Panc1 (cell line): Measurements from ENCODE around the gene SIRT7. TPM values are rescaled to one million over a fixed set of nuclear protein-coding genes. Genes with fewer than 3 reads are reported as not detected.

Source experiments
- ATAC-seq: fragments of 200-7000 bp; cut with Tn5 transposase; 2 replicates; pipeline ENCODE4 v1.9.1; 2020; ENCODE audit warnings: mild to moderate bottlenecking, moderate library complexity
- BruUV-seq: library from RNA; stranded (reverse); fragments of 400-500 nt; replicated peaks from 2 replicates; lab custom pipeline; 2021; lab: Mats Ljungman, UMichigan
- CTCF ChIA-PET: fragments of 300-600 bp; sonication (Branson Sonifier 250); formaldehyde crosslinking; loops from one replicate; lab custom pipeline; 2022; ENCODE audit warnings: antibody characterized with exemption; lab: Charles Lee
- POLR2A ChIA-PET: fragments of 300-600 bp; sonication (Branson Sonifier 250); formaldehyde crosslinking; loops from one replicate; lab custom pipeline; 2022; ENCODE audit warnings: antibody characterized with exemption; lab: Charles Lee
- DNase-seq: peaks from one replicate; pipeline ENCODE4 v3.0.0-alpha.2; 2010; ENCODE audit warnings: low read depth, low spot score
- H3K27ac ChIP-seq: 2 replicates; pipeline ENCODE4 v1.5.1; 2011; ENCODE audit warnings: mild to moderate bottlenecking, low read length, inconsistent platforms
- H3K27me3 ChIP-seq: fragments of 200-500 bp; sonication (Bioruptor generic); 2 replicates; pipeline ENCODE4 v1.6.0; 2014; ENCODE audit warnings: low read length, inconsistent platforms; ENCODE audit not compliant: control insufficient read depth, insufficient read depth
- H3K36me3 ChIP-seq: fragments of 200-500 bp; sonication (Bioruptor generic); 2 replicates; pipeline ENCODE4 v1.5.1; 2014; ENCODE audit warnings: inconsistent platforms, mild to moderate bottlenecking, low read length, moderate library complexity; ENCODE audit not compliant: control insufficient read depth, insufficient read depth
- H3K4me1 ChIP-seq: 2 replicates; pipeline ENCODE4 v1.5.1; 2011; ENCODE audit warnings: inconsistent platforms, mild to moderate bottlenecking, low read length, moderate library complexity; ENCODE audit not compliant: control insufficient read depth, insufficient read depth
- H3K4me3 ChIP-seq, 2 experiments: 2 replicates each; pipeline ENCODE4 v1.5.1; 2011 to 2012; ENCODE audit warnings: low read depth in 2 of 2, low read length in 2 of 2, mild to moderate bottlenecking in 2 of 2, inconsistent platforms in 1 of 2, moderate library complexity in 1 of 2
- H3K9me3 ChIP-seq: fragments of 200-500 bp; sonication (Bioruptor generic); 2 replicates; pipeline ENCODE4 v1.5.1; 2014; ENCODE audit warnings: low read depth, mild to moderate bottlenecking, inconsistent platforms, low read length, moderate library complexity; ENCODE audit not compliant: control insufficient read depth, insufficient read depth
- CTCF ChIP-seq: fragments of 450-650 bp; IDR thresholded peaks from 2 replicates; pipeline ENCODE4 v1.5.1; 2017; ENCODE audit warnings: mild to moderate bottlenecking
- POLR2AphosphoS5 ChIP-seq: IDR thresholded peaks from 2 replicates; pipeline ENCODE4 v1.6.1; 2012; ENCODE audit warnings: mild to moderate bottlenecking, low read depth, low read length, moderate library complexity
- REST ChIP-seq, 2 experiments: IDR thresholded peaks; 2 replicates each; pipeline ENCODE4 v1.6.1; 2011 to 2012; ENCODE audit warnings: low read depth in 2 of 2, control low read depth in 1 of 2, low read length in 1 of 2, mild to moderate bottlenecking in 1 of 2, moderate library complexity in 1 of 2; ENCODE audit not compliant: insufficient read depth in 1 of 2
- SIN3A ChIP-seq: IDR thresholded peaks from 2 replicates; pipeline ENCODE4 v1.6.1; 2012; ENCODE audit warnings: low read depth, mild to moderate bottlenecking, low read length, moderate library complexity, borderline replicate concordance; ENCODE audit not compliant: insufficient read depth
- TCF7L2 ChIP-seq: IDR thresholded peaks from 2 replicates; pipeline ENCODE4 v1.6.1; 2011; ENCODE audit warnings: mild to moderate bottlenecking, low read depth, low read length, inconsistent platforms
- in situ Hi-C: cut with HindIII; loops from 2 replicates; pipeline ENCODE4 v1.10.0; 2016; ENCODE audit warnings: low sequenced_read_pairs, low pct_unique_long_range_greater_than_20kb
- intact Hi-C: fragments of 100-400 bp; cut with micrococcal nuclease; formaldehyde crosslinking; loops from one replicate; pipeline ENCODE4 v1.10.0; 2022; ENCODE audit not compliant: unreplicated experiment
- total RNA-seq: library from RNA; stranded (reverse); gene quantifications from one replicate; pipeline ENCODE4 v1.2.1, GENCODE V29; 2021; ENCODE audit not compliant: unreplicated experiment

Gene SIRT7
- total RNA-seq, 1 experiment from 2014 or later = 82.5 TPM

GRCh38 chr17:81871387-81872230 is 46.4 kb downstream of the SIRT7 start (continued):
- peak; percentile 80 for TF ChIP-seq POLR2AphosphoS5

DNA sequence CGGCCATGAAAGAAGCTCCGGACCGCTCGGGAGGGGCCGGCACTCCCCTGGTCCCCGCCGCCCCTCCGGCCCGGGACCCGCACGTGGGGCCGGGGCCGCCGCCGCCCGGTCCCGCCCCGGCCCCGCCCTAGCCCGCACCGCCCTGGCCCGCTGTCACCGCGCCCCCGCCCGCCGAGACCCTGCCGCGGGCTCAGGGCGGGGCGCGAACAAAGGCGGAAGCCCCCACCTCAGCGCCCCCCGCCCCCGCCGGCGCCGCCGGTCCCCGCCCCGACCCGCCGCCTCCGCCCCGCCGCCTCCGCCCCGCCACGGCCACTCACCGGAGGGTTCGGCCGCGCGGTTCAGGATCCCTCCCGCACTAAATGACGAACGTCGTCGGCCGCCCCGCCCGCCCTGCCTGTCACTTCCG is 47.0 kb downstream of the SIRT7 start, which contains the start of gene ARHGDIA:
Gene ARHGDIA (minus strand): TSS at position 357 of the 406 bp plus-strand sequence. CDS start 1,407 bp downstream, outside the sequence.
- no peaks in the 10 kb centered on the region for H3K27me3 ChIP-seq
- H3K36me3 ChIP-seq = peaks cover 9% of the 10 kb centered on the region; the same call in 1 of the 2 replicates
- no peaks in the 10 kb centered on the region for H3K9me3 ChIP-seq
- in situ Hi-C loops = no loop called here
- H3K27ac ChIP-seq = peak within 1 kb of the TSS; percentile 98
- DNase-seq (no peak), ATAC-seq (peak; percentile 31)
- ChIA-PET CTCF (no interaction called here), POLR2A (interaction anchor here (0.6 kb wide), 1 partner anchor 1241 kb away, joined by 3 read pairs; no protein-coding TSS in a partner anchor)
- intact Hi-C loops = no loop called here
- peaks cover 47% of the 10 kb centered on the region for H3K4me1 ChIP-seq
- TF ChIP-seq CTCF = no peak
- 0 out of 2 replicates have a peak, but pooled peaks have one; percentile 49 for TF ChIP-seq SIN3A
- peak within 1 kb of the TSS; percentile 77 to 93 for H3K4me3 ChIP-seq
- no TSS peak for BruUV-seq

GRCh38 chr17:81870131-81870980 is 47.6 kb downstream of the SIRT7 start:
- POLR2A ChIA-PET = interaction anchor here (0.6 to 0.9 kb wide), 2 partner anchors 149 to 1241 kb away, joined by 3 read pairs; no protein-coding TSS in a partner anchor
- no TSS peak for BruUV-seq
- H3K27ac ChIP-seq = peak overlapping the region; percentile 98
- no peak for DNase-seq
- H3K4me3 ChIP-seq = peak overlapping the region; percentile 77 to 93
- TF ChIP-seq SIN3A = no peak
- no peak for TF ChIP-seq CTCF
- no peak; the same call in 1 of the 2 replicates for TF ChIP-seq TCF7L2
- TF ChIP-seq POLR2AphosphoS5 = no peak; the same call in 1 of the 2 replicates
- no peak for TF ChIP-seq REST (IDR thresholded peaks at IDR 0.05; ENCODE audit: insufficient read depth in 1 of 2, low read depth in 2 of 2, low read length in 1 of 2)
- no peaks in the 10 kb centered on the region for H3K9me3 ChIP-seq
- peak; percentile 1 for ATAC-seq
- H3K4me1 ChIP-seq = peaks cover 53% of the 10 kb centered on the region
- peaks cover 9% of the 10 kb centered on the region; the same call in 1 of the 2 replicates for H3K36me3 ChIP-seq
- intact Hi-C loops (no loop called here), in situ Hi-C loops (no loop called here)
- H3K27me3 ChIP-seq = no peaks in the 10 kb centered on the region
- CTCF ChIA-PET = no interaction called here
